ENCODE data around the gene SNPH. TPM values are rescaled to one million over a fixed set of nuclear protein-coding genes. Genes with fewer than 3 reads are reported as not detected.

The SNPH gene
- total RNA-seq, 1 donor from 2014 or later, result 23.4 TPM

DNA sequence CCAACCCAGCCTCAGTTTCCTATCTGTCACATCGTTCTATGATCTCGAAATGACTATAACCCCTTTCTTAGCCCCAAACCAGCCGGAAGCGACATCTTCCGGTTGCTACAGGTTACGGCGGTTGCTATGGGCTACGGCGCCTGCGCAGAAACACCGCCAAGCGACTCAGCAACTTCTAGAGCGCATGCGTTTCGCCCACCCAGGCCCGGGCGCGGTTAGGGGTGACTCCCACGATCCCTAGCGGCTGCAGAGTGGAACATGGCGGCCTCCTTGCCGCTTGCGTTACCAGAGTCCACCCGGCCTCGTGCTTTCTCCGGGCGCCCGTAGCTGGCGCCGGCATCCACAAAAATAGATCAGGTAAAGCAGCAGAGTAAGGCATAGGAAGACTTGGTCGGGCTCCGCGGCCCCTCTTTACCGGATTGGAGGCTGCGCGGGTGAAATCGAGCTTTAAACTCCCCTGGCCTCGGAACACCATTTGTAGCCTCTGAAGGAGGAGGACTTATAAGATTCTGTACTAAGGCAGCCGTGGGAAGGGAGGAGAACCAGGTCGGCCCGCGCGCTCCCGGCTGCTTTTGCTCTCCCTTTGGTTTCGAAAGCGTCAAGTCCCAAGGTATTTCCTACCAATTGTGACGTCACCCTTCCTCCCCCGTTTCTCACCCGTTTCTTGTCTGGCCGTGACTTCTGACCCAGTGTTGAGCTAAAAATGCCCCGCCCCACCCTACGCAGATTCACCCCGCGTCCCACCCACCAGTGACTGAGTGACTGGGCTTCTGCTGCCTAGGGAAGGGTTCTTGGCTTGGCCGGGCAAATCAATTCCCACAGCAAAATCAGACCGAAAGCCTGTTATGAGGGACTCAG lies 59.3 kb downstream of the SNPH start:
- peak; percentile 91 for DNase-seq

- DNase-seq, result no peak
Observed at GRCh38 chr20:1326031-1326930, 60.2 kb downstream of the SNPH start.

DNA sequence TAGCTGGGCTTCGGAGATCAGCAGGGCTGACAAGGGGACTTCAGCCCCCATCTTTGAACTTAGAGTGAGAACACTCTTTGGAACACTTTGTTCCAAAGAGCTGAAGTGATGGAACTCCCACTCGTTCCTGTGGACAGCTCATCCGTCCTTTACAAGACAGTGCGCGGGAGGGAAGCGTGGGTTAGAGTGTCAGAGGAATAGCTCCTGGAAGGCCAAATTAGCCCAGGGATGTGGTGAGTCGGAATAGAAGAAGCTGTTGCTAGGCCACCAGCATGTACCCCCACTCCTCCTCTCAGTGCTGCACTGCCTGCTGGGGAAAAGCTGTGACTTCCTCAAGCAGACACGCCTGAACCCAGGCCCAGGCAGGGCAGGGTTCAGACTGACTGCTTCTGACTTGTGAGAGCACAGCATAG lies 61.2 kb downstream of the SNPH start:
- DNase-seq, result peak; percentile 73

- DNase-seq, result no peak
Observed at GRCh38 chr20:1327827-1328679, 62.0 kb downstream of the SNPH start.

DNA sequence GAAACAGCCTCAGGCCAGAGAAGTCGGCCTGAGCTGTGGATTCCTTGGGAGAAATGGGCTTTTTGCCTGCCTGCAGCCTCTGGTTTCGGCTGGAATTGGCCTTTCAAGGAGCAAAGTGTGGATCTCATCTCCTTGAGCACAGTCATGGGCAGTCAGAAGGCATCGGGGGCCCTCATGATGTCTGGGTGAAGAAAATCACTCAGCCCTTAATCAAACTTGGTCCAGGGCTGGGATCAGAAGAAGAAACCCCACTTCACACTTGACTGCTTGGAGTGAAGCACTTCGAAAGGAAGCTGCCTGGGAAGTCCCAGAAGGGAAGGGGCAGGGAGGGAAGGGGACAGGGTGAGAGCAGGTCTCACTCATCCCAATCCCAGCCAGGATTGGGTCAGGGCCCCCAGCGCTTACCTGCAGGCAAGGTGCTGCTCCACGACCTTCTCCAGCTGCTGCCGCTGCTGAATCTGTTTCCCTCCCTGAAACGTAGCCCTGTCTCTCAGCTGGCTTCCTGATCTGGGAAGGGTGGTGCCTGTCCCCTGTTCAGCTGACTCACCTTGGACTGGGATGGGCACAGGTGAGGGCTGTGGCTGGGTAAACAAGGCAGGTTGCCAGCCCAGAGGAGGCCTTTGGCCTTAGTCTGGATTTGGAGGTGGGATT lies 62.7 kb downstream of the SNPH start, which contains the start of gene SDCBP2:
SDCBP2 (minus strand) TSS at position 460 of the 651 bp plus-strand sequence. CDS start 8,723 bp downstream, outside the sequence.
- no peak for DNase-seq

- no peak for DNase-seq
Observed at GRCh38 chr20:1330075-1330830, 64.2 kb downstream of the SNPH start.

- DNase-seq, result no peak
Observed at GRCh38 chr20:1331101-1331500, 65.0 kb downstream of the SNPH start.

- no peak for DNase-seq
Observed at GRCh38 chr20:1331801-1332453, 65.8 kb downstream of the SNPH start.

- no peak for DNase-seq
Observed at GRCh38 chr20:1332749-1333300, 66.7 kb downstream of the SNPH start.

GRCh38 chr20:1333462-1334369 lies 67.6 kb downstream of the SNPH start:
- no peak for DNase-seq

DNA sequence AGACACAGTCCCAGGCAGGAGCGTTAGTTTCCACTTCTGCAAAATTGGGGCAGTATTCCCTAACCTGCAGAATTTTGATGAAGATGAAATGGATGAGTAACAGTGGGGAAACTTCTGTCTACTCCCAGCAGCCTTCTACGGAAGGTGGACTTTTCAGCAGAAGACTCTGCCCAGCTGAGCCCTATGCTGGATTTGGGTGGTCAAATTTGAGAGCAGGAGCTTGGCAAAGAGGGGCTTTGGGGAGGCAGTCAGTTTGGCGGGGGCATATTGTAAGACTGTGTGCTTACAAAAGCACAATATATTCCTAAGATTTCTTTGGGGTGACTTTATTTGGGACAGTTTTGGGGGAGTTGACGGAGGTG lies 68.3 kb downstream of the SNPH start:
- DNase-seq, result no peak

GRCh38 chr20:1334761-1335160 lies 68.7 kb downstream of the SNPH start:
- no peak for DNase-seq

- no peak for DNase-seq
Observed at GRCh38 chr20:1335961-1336698, 70.0 kb downstream of the SNPH start.

DNA sequence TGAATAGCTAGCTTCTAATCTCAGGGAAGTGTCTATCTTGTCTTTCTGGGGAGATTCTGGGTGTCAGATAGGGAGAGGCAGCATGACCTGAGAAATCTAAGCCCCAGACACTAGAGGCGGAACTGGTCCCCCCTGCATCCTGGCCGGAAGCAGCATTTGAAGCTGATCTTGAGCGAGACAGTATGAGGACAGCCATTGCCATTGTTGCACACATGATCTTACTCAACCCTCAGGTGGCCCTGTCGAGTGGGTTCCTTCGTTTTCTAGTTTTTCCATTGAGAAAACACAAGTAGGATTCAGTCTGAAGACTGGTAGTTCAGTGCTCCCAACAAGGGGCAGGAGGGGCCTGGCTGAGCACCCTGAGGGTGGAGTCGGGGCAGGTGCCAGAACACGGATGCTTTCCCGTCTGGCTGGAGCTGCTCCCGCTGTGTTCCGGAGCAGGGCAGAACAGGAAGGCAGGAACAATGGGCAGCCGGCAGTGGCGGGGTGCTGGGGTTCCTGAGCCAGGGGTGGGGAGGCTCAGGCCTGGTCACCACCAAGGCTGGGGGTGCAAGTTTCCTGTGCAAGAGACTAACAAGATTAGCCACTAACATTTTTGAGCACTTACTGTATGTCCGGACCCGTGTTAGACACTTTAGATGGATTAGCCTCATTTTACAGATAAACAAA lies 70.7 kb downstream of the SNPH start:
- DNase-seq, result no peak

- no peak for DNase-seq
Observed at GRCh38 chr20:1337441-1337840, 71.3 kb downstream of the SNPH start.

- no peak for DNase-seq
Observed at GRCh38 chr20:1338096-1338495, 72.0 kb downstream of the SNPH start.

DNA sequence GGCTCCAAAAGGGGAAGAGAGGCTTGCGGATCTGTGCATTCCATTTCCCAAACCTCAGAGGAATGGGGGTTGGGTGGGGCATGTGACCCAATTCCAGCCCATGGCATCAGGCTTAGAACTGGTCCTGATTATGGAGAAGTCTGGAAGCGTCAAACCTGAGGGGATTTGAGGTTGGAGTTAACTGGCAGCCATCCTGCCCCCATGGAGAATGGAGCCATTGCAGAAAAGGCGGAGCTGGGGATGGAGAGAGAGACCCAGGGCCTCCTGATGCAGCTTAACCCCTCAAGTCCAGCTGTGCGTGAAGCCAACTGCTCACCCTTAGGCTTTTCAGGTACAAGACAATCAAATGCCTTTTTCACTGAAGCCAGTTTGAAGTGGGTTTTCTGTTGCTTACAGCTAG lies 72.7 kb downstream of the SNPH start:
- DNase-seq, result no peak

Measured in occipital lobe (tissue), 2 donors.